Fibroblast of lung (primary cell): ENCODE measurements around the gene PLK3.

ENCODE experiments used
- CTCF ChIP-seq, 2 donors: IDR thresholded peaks in 1 of 2; conservative IDR thresholded peaks in 1 of 2; 1 replicate in 1 of 2; 2 replicates in 1 of 2; pipeline ENCODE4 v1.5.1; 2011 to 2012; ENCODE audit warnings: low read length in 2 of 2, control low read depth in 1 of 2, inconsistent platforms in 1 of 2, low read depth in 1 of 2, mild to moderate bottlenecking in 1 of 2
- EZH2 ChIP-seq: IDR thresholded peaks from 2 replicates; pipeline ENCODE4 v1.5.1; 2012; ENCODE audit warnings: low read length, control low read depth, mild to moderate bottlenecking; ENCODE audit errors: missing control alignments

GRCh38 chr1:44826375-44827196 is 26.4 kb downstream of the PLK3 start:
- no peak for TF ChIP-seq CTCF (conservative IDR thresholded peaks at IDR 0.05 in 1 of 2, IDR thresholded peaks at IDR 0.05 in 1 of 2; ENCODE audit: low read depth in 1 of 2, low read length in 2 of 2)
- no peak for TF ChIP-seq EZH2
